Activated naive CD4-positive, alpha-beta T cell (primary cell): ENCODE measurements around the gene SMIM27.
"Not testable (repeated sequence)": the region's sequence is repeated elsewhere in the genome, so short reads cannot be mapped to it uniquely, and the experiment has no call there.

Source experiments
- DNase-seq, 4 experiments: peaks; one replicate each; lab custom pipeline; 2025; lab: John Stamatoyannopoulos, UW

SMIM27 gene, protein sequence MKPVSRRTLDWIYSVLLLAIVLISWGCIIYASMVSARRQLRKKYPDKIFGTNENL

DNA sequence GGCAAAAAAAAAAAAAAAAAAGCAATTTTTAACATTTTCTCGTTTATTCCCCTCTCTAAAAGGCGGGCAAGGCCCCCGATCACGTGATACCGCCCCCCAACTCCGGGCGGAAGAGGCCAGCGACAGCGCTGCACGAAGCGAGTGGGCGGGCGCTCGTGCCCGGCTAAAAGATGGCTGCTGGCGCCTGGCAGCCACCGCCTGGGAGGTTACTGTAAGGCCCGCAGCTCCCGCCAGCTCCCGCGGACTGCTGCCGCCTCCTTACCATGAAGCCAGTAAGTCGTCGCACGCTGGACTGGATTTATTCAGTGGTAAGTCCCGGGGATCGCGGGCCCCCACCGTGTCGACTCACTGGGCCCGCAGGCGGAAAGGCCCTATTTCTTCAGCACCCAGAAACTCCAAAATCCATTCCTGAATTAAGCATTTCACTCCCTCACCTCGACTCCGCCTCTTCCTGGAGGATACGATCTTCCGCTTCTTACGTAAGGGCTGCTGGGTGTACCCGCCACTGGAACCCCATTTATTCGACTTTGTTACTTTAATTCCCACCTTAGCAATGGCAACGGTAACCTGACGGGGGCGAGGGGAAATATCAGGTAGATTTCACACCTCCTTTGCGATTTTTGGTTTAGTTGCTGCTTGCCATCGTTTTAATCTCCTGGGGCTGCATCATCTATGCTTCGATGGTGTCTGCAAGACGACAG is at the start of gene SMIM27, which contains the start of gene TOPORS:
TSS of gene SMIM27 (plus strand) at position 156 of the 701 bp plus-strand sequence. CDS start at position 264, 108 bp downstream.
TSS of gene TOPORS (minus strand) at position 415 of the 701 bp plus-strand sequence. CDS start at position 265, 150 bp downstream.
- DNase-seq, result peak; percentile 71 to 85 (median 74)

DNA sequence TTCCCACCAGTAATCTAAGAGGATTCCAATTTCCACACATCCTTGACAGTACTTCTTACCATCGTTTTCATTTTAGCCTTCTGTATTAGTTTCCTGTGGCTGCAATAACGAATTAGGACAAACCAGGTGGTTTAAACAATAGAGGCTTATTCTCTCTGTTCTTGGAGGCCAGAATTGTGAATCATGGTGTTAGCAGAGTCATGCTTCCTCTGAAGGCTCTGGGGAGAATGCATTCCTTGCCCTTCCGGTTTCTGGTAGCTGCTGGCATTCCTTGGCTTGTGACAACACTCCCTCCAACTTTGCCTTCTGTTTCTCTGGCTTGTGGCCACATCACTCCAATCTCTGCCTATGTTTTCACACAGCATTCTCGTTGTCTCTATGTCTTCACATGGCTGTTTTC is 49.7 kb upstream of the SMIM27 start:
- no peak for DNase-seq

- DNase-seq, result no peak
Measured at GRCh38 chr9:32503008-32503407, 49.1 kb upstream of the SMIM27 start.

DNA sequence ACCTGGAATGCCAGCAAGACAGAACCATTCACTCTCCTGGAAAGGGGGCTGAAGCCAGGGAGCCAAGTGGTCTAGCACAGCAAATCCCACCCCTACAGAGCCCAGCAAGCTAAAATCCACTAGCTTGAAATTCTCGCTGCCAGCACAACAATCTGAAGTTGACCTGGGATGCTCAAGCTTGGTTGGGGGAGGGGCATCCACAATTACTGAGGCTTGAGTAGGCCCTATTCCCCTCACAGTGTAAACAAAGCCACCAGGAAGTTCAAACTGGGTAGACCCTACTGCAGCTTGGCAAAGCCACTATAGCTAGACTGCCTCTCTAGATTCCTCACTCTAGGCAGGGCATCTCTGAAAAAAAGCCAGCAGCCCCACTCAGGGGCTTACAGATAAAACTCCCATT is 43.4 kb upstream of the SMIM27 start:
- DNase-seq, result no peak

DNA sequence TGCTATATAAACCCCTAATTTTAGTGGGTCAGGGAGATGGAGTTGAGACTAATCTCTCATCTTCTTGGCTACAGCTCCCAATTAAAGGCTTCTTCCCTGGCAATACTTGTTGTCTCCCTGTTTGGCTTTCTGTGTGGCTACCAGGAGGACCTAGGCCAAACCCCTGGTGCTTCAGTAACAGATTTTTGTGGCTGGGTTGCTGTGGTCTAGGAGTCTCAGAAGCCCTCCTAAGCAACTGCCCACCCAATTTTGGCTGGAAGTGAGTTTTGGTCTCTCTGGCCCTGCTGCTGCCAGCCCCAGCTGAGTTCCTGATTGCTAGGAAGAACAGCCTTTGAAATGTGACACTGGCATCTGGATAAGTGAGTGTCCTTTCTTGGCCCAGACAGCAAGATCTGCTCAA is 35.9 kb upstream of the SMIM27 start:
- DNase-seq, result no peak

DNA sequence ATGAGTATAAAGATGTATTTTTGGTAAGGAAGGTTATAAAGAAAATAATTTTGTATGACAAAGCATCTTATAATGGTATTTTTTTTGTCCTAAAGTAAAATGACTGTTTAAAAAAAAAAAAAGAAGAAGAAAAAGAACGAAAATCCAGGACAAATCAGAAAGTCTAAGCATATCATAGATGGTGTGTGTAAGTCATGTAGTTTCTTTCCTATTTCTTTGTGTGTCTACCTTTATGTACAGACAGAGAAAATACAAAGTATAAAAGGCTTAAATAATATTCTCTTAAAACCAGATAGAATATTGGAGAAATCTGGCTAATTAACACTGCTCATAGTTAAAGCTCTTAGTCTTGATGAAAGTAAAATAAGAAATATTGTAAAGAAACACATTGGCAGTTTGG is 33.9 kb upstream of the SMIM27 start:
- no peak for DNase-seq

- no peak for DNase-seq
Measured at GRCh38 chr9:32523910-32524309, 28.2 kb upstream of the SMIM27 start.

DNA sequence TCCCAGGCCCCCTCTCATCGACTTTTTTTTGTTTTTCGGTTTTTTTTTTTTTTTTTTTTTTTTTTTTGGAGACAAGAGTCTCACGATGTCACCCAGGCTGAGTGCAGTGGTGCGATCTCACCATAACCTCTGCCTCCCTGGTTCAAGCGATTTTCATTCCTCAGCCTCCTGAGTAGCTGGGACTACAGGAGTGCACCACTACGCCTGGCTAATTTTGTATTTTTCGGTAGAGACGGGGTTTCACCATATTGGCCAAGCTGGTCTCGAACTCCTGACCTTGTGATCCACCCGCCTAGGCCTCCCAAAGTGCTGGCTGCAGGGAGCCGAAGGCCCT is 27.6 kb upstream of the SMIM27 start:
- not testable (repeated sequence) for DNase-seq

GRCh38 chr9:32524892-32525708 is 27.0 kb upstream of the SMIM27 start:
- peak in 1 of 4 experiments; percentile 5 for DNase-seq

- DNase-seq, result no peak
Measured at GRCh38 chr9:32525709-32526030, 26.5 kb upstream of the SMIM27 start.

DNA sequence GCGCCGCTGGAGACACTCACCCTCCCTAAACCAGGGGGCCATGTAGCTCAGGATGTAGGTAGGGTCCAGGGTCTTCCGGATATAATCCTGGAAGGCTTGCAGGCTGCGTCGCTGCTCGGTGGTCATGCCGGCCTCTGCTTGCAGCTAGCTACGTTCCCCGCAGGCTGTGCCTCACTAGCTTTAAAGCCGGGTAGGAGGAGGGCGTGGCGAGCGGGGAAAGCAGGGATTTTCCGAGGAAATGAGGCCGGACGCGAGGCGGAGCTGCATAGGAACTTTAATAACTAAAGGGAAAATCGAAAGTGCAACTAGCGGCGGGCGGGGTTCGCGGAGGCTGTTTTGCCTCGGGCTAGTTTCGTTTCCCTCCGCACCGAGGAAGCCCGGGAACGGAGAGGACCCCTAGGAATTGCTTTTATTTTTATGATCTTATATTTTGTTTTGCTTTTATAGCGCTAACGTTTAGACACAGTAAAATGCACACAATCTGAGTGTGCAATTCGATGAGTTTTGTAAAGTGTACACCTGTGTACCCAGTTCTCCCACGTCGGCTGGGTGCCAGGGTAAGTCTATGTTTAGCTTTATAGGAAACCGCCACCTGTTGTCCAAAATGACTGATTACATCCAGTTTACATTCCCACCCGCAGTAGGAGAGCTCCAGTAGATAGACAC is 26.0 kb upstream of the SMIM27 start, which contains the start of gene RIGI:
TSS of gene RIGI (minus strand) at position 156 of the 666 bp plus-strand sequence. CDS start at position 126, 30 bp downstream.
- peak; percentile 14 to 68 (median 48) for DNase-seq

DNA sequence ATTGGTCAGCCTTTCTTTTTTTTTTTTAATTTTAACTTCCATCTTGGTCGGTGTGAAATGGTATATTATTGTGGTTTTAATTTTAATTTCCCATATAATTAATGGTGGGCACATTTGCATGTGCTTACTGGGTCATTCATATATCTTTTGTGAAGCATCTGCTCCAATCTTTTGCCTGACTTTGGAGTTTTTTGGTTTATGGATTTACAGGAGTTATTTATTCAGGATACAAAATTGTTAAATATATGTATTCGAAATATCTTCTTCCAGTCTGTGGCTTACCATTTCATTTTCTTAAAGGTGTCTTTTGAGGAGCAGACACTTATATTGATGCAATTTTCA is 25.4 kb upstream of the SMIM27 start:
- DNase-seq, result no peak

DNA sequence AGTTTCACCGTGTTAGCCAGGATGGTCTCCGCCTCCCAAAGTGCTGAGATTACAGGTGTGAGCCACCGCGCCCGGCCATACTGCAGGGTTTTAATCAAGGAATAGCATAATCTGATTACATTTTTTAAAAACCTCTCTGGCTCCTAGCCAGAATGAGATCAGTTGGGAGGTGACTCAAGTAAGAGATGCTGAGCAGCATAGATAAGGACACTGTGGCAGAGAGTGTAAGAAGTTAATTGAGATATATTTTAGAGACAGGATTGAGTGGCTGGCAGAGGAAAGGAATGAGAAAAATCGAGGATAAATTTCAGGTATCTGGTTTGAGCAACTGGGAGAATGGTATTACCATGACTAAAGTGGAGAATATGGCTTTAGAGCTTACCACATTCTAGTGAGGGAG is 18.8 kb upstream of the SMIM27 start:
- no peak for DNase-seq

- no peak for DNase-seq
Measured at GRCh38 chr9:32533816-32534215, 18.3 kb upstream of the SMIM27 start.

DNA sequence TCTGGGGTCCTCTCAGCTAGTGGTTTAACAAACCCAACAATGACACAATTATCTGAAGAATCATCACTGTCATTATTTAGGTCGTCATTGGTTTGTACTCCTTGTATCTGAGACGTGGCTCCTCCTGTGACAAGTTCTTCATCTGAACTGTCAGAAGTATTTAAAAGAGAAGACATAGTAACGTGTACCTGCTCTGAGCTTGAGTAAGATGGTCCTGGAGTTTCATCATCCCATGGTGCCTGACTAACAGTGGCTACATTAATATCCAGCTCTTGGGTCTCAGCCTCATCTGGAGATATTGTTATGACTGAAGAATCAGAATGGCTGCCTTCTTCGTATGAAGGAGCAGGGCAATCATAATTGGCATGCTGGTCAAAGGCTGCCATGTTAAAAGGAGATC is 9.1 kb upstream of the SMIM27 start:
- DNase-seq, result no peak

GRCh38 chr9:32545884-32546283 is 6.2 kb upstream of the SMIM27 start:
- no peak for DNase-seq

DNA sequence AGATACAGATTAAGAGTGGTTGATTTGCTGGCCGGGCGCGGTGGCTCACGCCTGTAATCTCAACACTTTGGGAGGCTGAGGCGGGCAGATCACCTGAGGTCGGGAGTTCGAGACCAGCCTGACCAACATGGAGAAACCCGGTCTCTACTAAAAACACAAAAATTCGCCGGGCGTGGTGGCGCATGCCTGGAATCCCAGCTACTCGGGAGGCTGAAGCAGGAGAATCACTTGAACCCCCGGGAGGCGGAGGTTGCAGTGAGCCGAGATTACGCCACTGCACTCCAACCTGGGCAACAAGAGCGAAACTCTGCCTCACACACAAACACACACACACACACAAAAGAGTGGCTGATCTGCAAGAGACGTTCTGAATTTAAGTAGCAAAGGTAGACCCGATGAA is 3.9 kb upstream of the SMIM27 start:
- not testable (repeated sequence) for DNase-seq

GRCh38 chr9:32550150-32550561 is 2.0 kb upstream of the SMIM27 start:
- no peak for DNase-seq

DNA sequence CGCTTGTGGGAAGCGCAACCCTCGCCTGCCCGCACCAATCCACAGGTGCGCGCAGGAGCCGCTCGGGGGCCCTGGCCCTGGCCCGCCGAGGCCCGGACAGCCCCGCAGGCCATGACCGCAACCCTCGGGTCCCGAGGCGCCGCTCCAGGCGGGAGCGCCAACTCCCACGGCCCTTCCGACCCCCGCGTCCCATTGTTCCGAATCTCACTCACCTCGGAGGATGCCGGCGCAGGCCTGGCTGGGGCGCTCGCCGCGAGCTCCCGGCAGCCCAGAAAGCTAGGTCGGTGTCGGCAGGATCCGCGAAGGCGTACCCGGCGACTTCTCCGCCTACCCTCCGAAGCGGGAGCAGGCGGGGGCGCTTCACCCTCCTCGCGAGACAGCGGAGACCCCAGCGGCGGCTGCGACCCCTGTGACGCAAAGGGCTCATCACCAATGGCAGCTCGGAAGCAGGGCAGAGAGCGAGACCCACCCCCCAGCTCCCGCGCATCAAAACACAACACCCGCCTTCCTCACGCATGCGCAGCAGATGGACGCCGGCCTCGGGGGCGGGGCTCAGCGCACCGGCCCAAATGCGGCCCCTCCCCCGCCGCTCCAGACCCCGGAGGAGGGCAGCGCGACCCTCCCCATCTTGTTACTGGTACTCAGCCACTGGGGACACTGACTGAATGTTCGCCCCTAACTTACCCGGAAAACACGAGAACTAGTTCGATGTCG is 1.4 kb upstream of the SMIM27 start:
- DNase-seq, result peak; percentile 74 to 94 (median 88)

GRCh38 chr9:32551276-32552051 is 663 bp upstream of the SMIM27 start:
- peak; percentile 7 to 41 (median 16) for DNase-seq

DNA sequence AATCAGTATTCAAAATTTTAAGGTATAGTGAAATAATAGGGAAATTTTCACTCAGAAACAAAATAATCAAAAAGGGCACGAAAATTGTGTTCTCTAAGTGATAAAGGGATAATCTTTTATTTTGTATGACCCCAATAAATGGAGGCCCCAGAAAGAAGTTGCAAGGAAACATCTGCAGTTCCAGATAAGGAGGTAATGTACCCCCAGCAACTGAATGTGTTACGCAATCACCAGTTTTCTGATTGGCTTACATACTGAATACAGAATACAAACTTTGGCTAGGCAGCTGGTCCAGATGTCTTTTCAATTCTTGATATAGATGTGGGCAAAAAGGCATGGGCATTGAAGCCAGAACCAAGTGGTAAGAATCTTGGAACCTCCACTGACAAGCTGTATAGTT is 2.0 kb downstream of the SMIM27 start:
- DNase-seq, result no peak
